A673 (cell line): ENCODE results near the gene BACH2. TPM values are rescaled to one million over a fixed set of nuclear protein-coding genes. Genes with fewer than 3 reads are reported as not detected.

Experiments
- BruUV-seq: library from RNA; stranded (reverse); fragments of 400-500 nt; replicated peaks from 2 replicates; lab custom pipeline; 2021; lab: Mats Ljungman, UMichigan
- CTCF ChIA-PET: fragments of 300-600 bp; sonication (Branson Sonifier 250); formaldehyde crosslinking; loops from one replicate; lab custom pipeline; 2022; ENCODE audit warnings: antibody characterized with exemption; lab: Charles Lee
- POLR2A ChIA-PET: fragments of 300-600 bp; sonication (Branson Sonifier 250); formaldehyde crosslinking; loops from one replicate; lab custom pipeline; 2022; ENCODE audit warnings: antibody characterized with exemption; ENCODE audit not compliant: low non-redundant PET; lab: Charles Lee
- DNase-seq: peaks from one replicate; pipeline ENCODE4 v3.0.0-alpha.2; 2015; ENCODE audit warnings: low spot score
- H3K27ac ChIP-seq: fragments of 200-600 bp; sonication (generic); 2 replicates; pipeline ENCODE4 v1.5.1; 2016; ENCODE audit warnings: mixed run types, low read depth, mild to moderate bottlenecking, mixed read lengths, antibody characterized with exemption, low read length; ENCODE audit not compliant: poor library complexity, severe bottlenecking
- H3K27me3 ChIP-seq: fragments of 200-600 bp; sonication (generic); replicated peaks from 2 replicates; pipeline ENCODE4 v1.6.1; 2017; ENCODE audit warnings: mixed run types, low read depth, mild to moderate bottlenecking, mixed read lengths, antibody characterized with exemption, low read length; ENCODE audit not compliant: insufficient read depth, poor library complexity
- H3K36me3 ChIP-seq: fragments of 200-600 bp; sonication (generic); 2 replicates; pipeline ENCODE4 v1.6.1; 2016; ENCODE audit warnings: mixed run types, mild to moderate bottlenecking, mixed read lengths, antibody characterized with exemption, low read length; ENCODE audit not compliant: insufficient read depth, poor library complexity, severe bottlenecking
- H3K4me1 ChIP-seq: fragments of 200-600 bp; sonication (generic); 2 replicates; pipeline ENCODE4 v1.6.1; 2017; ENCODE audit warnings: mixed run types, mild to moderate bottlenecking, mixed read lengths, antibody characterized with exemption, low read length; ENCODE audit not compliant: insufficient read depth, poor library complexity, severe bottlenecking
- H3K4me3 ChIP-seq: fragments of 200-600 bp; sonication (generic); 2 replicates; pipeline ENCODE4 v1.5.1; 2016; ENCODE audit warnings: low read depth, mixed run types, mild to moderate bottlenecking, mixed read lengths, low read length; ENCODE audit not compliant: poor library complexity, severe bottlenecking
- H3K9me3 ChIP-seq: fragments of 200-600 bp; sonication (generic); 2 replicates; pipeline ENCODE4 v1.6.1; 2016; ENCODE audit warnings: mixed run types, low read depth, mild to moderate bottlenecking, mixed read lengths, antibody characterized with exemption, low read length; ENCODE audit not compliant: poor library complexity, severe bottlenecking
- CTCF ChIP-seq: fragments of 300-800, 200-600 bp; sonication (generic); conservative IDR thresholded peaks from 2 replicates; pipeline ENCODE4 v1.5.1; 2017; ENCODE audit warnings: low read depth, mild to moderate bottlenecking, antibody characterized with exemption, low read length, moderate library complexity, mixed read lengths
- EZH2 ChIP-seq: fragments of 200-600 bp; sonication (generic); IDR thresholded peaks from 2 replicates; pipeline ENCODE4 v1.6.1; 2017; ENCODE audit warnings: borderline replicate concordance, low read depth, mild to moderate bottlenecking, mixed read lengths, antibody characterized with exemption, low read length; ENCODE audit not compliant: poor library complexity, severe bottlenecking
- intact Hi-C: fragments of 100-400 bp; cut with micrococcal nuclease; formaldehyde crosslinking; loops from one replicate; pipeline ENCODE4 v1.10.0; 2022; ENCODE audit not compliant: unreplicated experiment
- total RNA-seq: library from RNA; stranded (reverse); gene quantifications from 2 replicates; pipeline ENCODE4 v1.2.3, GENCODE V29; 2021

Gene BACH2
- total RNA-seq, 1 experiment from 2014 or later: 0.37 TPM

GRCh38 chr6:90148867-90149266 lies 147.8 kb downstream of the BACH2 start:
- BruUV-seq: no TSS peak
- no peak for DNase-seq
- Histone ChIP-seq H3K4me1 (no peaks in the 10 kb centered on the region), H3K36me3 (no peaks in the 10 kb centered on the region), H3K27ac (no peak overlapping the region), H3K4me3 (no peak overlapping the region), H3K9me3 (no peaks in the 10 kb centered on the region), H3K27me3 (peaks cover 43% of the 10 kb centered on the region)
- CTCF ChIA-PET: no interaction called here
- intact Hi-C loops: no loop called here
- TF ChIP-seq CTCF (no peak), EZH2 (no peak)
- POLR2A ChIA-PET: no interaction called here

- ChIA-PET POLR2A (no interaction called here), CTCF (no interaction called here)
- intact Hi-C loops: no loop called here
- H3K27me3 ChIP-seq: peaks cover 36% of the 10 kb centered on the region
- no peaks in the 10 kb centered on the region for H3K9me3 ChIP-seq
- DNase-seq: no peak
- H3K27ac ChIP-seq: no peak overlapping the region
- H3K36me3 ChIP-seq: no peaks in the 10 kb centered on the region
- H3K4me1 ChIP-seq: no peaks in the 10 kb centered on the region
- no peak overlapping the region for H3K4me3 ChIP-seq
- no TSS peak for BruUV-seq
- TF ChIP-seq EZH2: no peak
- TF ChIP-seq CTCF: no peak
Measured at GRCh38 chr6:90146921-90147649, 149.6 kb downstream of the BACH2 start.

- BruUV-seq: no TSS peak
- Histone ChIP-seq H3K36me3 (no peaks in the 10 kb centered on the region), H3K4me3 (no peak overlapping the region), H3K9me3 (no peaks in the 10 kb centered on the region), H3K27me3 (peaks cover 36% of the 10 kb centered on the region), H3K27ac (no peak overlapping the region), H3K4me1 (no peaks in the 10 kb centered on the region)
- no peak for DNase-seq
- ChIA-PET POLR2A (no interaction called here), CTCF (no interaction called here)
- intact Hi-C loops: no loop called here
- TF ChIP-seq CTCF (no peak), EZH2 (no peak)
Measured at GRCh38 chr6:90146024-90146423, 150.6 kb downstream of the BACH2 start.
